ENCODE measurements around the gene EIF5.
A peak's percentile ranks its signal among the peaks of the same experiment; 100 is the strongest.

EIF5 gene

GRCh38 chr14:103336191-103336590, 2.2 kb downstream of the EIF5 start (continued):
- TF ChIP-seq ZNF19 (tag by site-specific recombination; IDR thresholded peaks at IDR 0.05; ENCODE audit: low read depth) = no peak

DNA sequence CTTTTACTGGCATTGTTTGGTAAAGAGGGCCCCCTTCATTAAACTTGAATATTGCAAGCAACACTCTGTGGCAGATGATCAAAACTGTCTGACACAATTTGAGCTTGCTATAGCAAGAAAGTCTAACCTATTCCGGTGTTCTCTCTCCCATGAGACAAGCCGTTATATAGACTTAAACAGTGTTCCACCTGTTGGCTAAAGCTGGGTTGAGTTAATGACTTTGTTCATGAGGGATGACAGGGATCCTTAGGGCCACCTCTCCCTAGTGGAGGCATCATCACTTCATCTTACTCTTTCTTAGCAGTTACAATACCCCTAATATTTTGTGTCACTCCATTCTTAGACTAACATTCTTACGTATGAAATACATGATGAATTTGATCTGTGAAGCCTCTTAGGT, 3.8 kb downstream of the EIF5 start:
- ChIA-PET POLR2A (interaction anchor here (0.6 kb wide), 1 partner anchor 33 kb away, joined by 5 read pairs; no protein-coding TSS in a partner anchor), CTCF (no interaction called here)
- Histone ChIP-seq H3K27ac (ENCODE audit: extremely low read depth, low read depth, low read length) (no peak overlapping the region), H3K36me3 (ENCODE audit: control insufficient read depth in 2 of 2, insufficient read depth in 1 of 2, low read length in 2 of 2) (peaks cover 71 to 80% of the 10 kb centered on the region in 2 experiments), H3K9me3 (ENCODE audit: control insufficient read depth, insufficient read depth, low read depth, low read length) (no peaks in the 10 kb centered on the region), H3K4me3 (ENCODE audit: low read depth, low read length) (no peak overlapping the region), H3K4me1 (ENCODE audit: control insufficient read depth, insufficient read depth, low read length) (peaks cover 6% of the 10 kb centered on the region; the same call in 1 of the 2 replicates)
- TF ChIP-seq HIC1 (tag by site-specific recombination; IDR thresholded peaks at IDR 0.05) (no peak), GLI4 (tag by site-specific recombination; IDR thresholded peaks at IDR 0.05) (no peak), SCRT1 (tag by site-specific recombination; IDR thresholded peaks at IDR 0.05; ENCODE audit: borderline replicate concordance) (0 out of 2 replicates have a peak, but pooled peaks have one; percentile 32), ZNF544 (tag by site-specific recombination; IDR thresholded peaks at IDR 0.05) (no peak), SCRT2 (tag by site-specific recombination; IDR thresholded peaks at IDR 0.05) (peak; percentile 77), ZNF121 (tag by site-specific recombination; IDR thresholded peaks at IDR 0.05) (no peak)
- TF ChIP-seq, protein P1, sequence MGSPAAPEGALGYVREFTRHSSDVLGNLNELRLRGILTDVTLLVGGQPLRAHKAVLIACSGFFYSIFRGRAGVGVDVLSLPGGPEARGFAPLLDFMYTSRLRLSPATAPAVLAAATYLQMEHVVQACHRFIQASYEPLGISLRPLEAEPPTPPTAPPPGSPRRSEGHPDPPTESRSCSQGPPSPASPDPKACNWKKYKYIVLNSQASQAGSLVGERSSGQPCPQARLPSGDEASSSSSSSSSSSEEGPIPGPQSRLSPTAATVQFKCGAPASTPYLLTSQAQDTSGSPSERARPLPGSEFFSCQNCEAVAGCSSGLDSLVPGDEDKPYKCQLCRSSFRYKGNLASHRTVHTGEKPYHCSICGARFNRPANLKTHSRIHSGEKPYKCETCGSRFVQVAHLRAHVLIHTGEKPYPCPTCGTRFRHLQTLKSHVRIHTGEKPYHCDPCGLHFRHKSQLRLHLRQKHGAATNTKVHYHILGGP (tag by site-specific recombination; IDR thresholded peaks at IDR 0.05) = no peak

DNA sequence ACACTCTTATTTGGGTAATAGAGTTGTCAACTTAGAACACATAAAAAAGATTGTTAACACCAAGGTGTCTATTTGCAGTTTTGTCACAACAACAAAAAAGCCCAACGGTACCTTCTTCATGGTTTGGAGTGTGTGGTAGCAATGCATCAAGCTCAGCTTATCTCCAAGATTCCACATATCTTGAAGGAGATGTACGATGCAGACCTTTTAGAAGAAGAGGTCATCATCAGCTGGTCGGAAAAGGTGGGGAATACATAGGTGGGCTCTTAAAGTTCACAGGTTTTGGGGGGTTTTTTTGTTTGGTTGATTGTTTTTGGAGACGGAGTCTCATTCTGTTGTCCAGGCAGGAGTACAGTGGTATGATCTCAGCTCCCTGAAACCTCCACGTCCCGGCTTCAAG, 5.5 kb downstream of the EIF5 start:
- ChIA-PET POLR2A (no interaction called here), CTCF (no interaction called here)
- Histone ChIP-seq H3K4me1 (ENCODE audit: control insufficient read depth, insufficient read depth, low read length) (peaks cover 6% of the 10 kb centered on the region; the same call in 1 of the 2 replicates), H3K27ac (ENCODE audit: extremely low read depth, low read depth, low read length) (no peak overlapping the region; the same call in 1 of the 2 replicates), H3K36me3 (ENCODE audit: control insufficient read depth in 2 of 2, insufficient read depth in 1 of 2, low read length in 2 of 2) (peaks cover 71 to 98% of the 10 kb centered on the region in 2 experiments), H3K4me3 (ENCODE audit: low read depth, low read length) (no peak overlapping the region), H3K9me3 (ENCODE audit: control insufficient read depth, insufficient read depth, low read depth, low read length) (no peaks in the 10 kb centered on the region)
- TF ChIP-seq, protein P2, sequence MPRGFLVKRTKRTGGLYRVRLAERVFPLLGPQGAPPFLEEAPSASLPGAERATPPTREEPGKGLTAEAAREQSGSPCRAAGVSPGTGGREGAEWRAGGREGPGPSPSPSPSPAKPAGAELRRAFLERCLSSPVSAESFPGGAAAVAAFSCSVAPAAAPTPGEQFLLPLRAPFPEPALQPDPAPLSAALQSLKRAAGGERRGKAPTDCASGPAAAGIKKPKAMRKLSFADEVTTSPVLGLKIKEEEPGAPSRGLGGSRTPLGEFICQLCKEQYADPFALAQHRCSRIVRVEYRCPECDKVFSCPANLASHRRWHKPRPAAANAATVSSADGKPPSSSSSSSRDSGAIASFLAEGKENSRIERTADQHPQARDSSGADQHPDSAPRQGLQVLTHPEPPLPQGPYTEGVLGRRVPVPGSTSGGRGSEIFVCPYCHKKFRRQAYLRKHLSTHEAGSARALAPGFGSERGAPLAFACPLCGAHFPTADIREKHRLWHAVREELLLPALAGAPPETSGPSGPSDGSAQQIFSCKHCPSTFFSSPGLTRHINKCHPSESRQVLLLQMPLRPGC (tag by site-specific recombination; IDR thresholded peaks at IDR 0.05) = no peak
- TF ChIP-seq ZNF292 (tag by site-specific recombination; IDR thresholded peaks at IDR 0.05; ENCODE audit: borderline replicate concordance, low read depth) (no peak), ZNF843 (tag by site-specific recombination; IDR thresholded peaks at IDR 0.05) (no peak), ZNF10 (tag by site-specific recombination; IDR thresholded peaks at IDR 0.05) (no peak), WT1 (tag by site-specific recombination; IDR thresholded peaks at IDR 0.05) (no peak), ZNF23 (tag by site-specific recombination; IDR thresholded peaks at IDR 0.05; ENCODE audit: borderline replicate concordance) (no peak), ZSCAN16 (tag by site-specific recombination; IDR thresholded peaks at IDR 0.05) (no peak), ZNF341 (tag by site-specific recombination; IDR thresholded peaks at IDR 0.05; ENCODE audit: low read depth) (no peak)
